Osteocyte (in vitro differentiated cells): ENCODE measurements around the gene GMDS. TPM values are rescaled to one million over a fixed set of nuclear protein-coding genes. Genes with fewer than 3 reads are reported as not detected.

Experiments
- DNase-seq: peaks from one replicate; pipeline ENCODE4 v3.0.0; 2021; ENCODE audit warnings: mixed read lengths; ENCODE audit not compliant: unreplicated experiment; ENCODE audit errors: extremely low spot score
- H3K27ac Mint-ChIP-seq: one replicate; pipeline ENCODE4 v1.8.0; 2021; ENCODE audit warnings: mild to moderate bottlenecking, mixed read lengths; ENCODE audit not compliant: unreplicated experiment
- H3K27me3 Mint-ChIP-seq: one replicate; pipeline ENCODE4 v1.8.0; 2021; ENCODE audit warnings: mixed read lengths; ENCODE audit not compliant: unreplicated experiment
- H3K36me3 Mint-ChIP-seq: one replicate; pipeline ENCODE4 v1.8.0; 2021; ENCODE audit warnings: mixed read lengths; ENCODE audit not compliant: unreplicated experiment
- H3K4me1 Mint-ChIP-seq: one replicate; pipeline ENCODE4 v1.8.0; 2021; ENCODE audit warnings: mixed read lengths; ENCODE audit not compliant: unreplicated experiment
- H3K4me3 Mint-ChIP-seq: one replicate; pipeline ENCODE4 v1.8.0; 2021; ENCODE audit warnings: mild to moderate bottlenecking, moderate library complexity, mixed read lengths; ENCODE audit not compliant: unreplicated experiment
- H3K9me3 Mint-ChIP-seq: one replicate; pipeline ENCODE4 v1.8.0; 2021; ENCODE audit warnings: mixed read lengths; ENCODE audit not compliant: unreplicated experiment
- CTCF ChIP-seq: fragments of 200-600 bp; sonication (generic); IDR thresholded peaks from 2 replicates; pipeline ENCODE4 v1.5.0; 2021; ENCODE audit warnings: antibody characterized with exemption, mild to moderate bottlenecking, moderate library complexity
- total RNA-seq: library from RNA; stranded (reverse); gene quantifications from 2 replicates; pipeline ENCODE4 v1.2.1, GENCODE V29; 2021

GMDS gene
- total RNA-seq, 1 donor from 2014 or later = 30.7 TPM

DNA sequence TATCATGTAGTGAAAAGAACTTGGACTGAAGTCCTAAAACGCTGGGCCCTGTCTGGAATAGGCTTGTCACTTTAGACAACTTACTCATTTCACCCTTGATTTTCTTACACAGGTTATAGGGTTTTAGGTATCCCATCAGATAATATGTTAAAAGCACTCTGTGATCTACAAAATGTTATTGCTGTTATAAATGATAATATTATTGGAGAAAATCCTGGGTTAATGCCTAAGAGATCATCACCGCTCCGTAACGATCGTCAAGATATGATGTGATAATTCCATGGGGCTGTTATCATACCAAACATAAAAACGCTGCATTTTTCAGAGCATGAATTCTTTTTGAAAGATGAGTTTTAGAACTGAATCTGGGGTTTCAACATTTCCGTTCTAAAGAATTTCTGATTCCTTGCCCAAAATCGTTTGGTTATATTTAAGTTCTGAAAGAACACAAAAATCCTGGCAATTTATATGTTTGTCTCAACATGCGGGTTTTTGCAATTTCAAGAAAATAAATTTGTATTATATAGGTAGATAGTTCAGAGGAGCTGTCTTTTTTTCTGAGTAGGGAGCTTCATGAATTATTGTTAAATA is 480.9 kb downstream of the GMDS start:
- H3K4me1 Mint-ChIP-seq = peaks cover 72% of the 10 kb centered on the region
- H3K9me3 Mint-ChIP-seq = no peaks in the 10 kb centered on the region
- DNase-seq = no peak
- no peak for TF ChIP-seq CTCF
- H3K27me3 Mint-ChIP-seq = no peaks in the 10 kb centered on the region
- H3K36me3 Mint-ChIP-seq = no peaks in the 10 kb centered on the region
- no peak overlapping the region for H3K27ac Mint-ChIP-seq
- H3K4me3 Mint-ChIP-seq = no peak overlapping the region

DNA sequence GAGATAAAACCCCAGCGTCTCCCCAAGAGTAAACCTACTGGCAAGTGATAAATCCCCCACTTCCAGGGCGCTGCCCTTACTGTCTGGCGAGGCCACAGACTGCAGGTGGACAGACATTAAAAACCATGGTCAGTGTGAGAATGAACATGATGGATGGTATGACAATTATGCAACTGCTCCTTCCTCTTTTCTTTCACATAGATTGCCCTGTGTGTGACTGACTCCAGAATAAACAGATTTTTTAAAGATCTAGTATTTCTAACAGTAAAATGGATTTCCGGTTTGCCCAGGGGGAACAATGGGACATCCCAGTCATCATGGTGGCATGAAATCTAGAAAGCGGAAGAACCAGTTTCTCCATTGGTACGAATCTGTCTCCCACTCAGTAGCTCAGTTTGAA is 482.0 kb downstream of the GMDS start:
- Mint-ChIP-seq H3K4me3 (no peak overlapping the region), H3K27ac (no peak overlapping the region), H3K9me3 (no peaks in the 10 kb centered on the region), H3K4me1 (peaks cover 64% of the 10 kb centered on the region), H3K27me3 (no peaks in the 10 kb centered on the region), H3K36me3 (no peaks in the 10 kb centered on the region)
- no peak for DNase-seq
- no peak for TF ChIP-seq CTCF

DNA sequence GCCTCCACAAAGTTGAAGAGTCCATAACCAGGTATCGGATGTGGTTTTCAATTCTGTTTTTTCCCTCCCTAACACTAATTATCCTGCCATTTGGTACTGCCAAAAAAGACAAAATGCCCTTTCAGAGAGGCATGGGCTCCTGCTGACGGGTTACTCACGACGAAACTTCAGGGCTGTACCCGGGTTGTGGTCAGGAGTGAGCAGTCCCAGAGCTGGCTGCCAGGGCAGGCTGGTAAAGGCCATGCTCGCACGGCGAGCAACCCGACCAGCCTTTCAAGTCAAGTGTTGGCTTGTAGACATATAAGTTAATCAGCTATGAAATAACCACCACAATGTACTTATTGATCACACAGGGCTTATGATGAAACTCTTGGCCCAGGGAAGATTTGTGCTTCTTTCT is 483.2 kb downstream of the GMDS start:
- Mint-ChIP-seq H3K36me3 (no peaks in the 10 kb centered on the region), H3K27me3 (no peaks in the 10 kb centered on the region), H3K9me3 (no peaks in the 10 kb centered on the region), H3K27ac (no peak overlapping the region), H3K4me1 (peaks cover 52% of the 10 kb centered on the region), H3K4me3 (no peak overlapping the region)
- DNase-seq = no peak
- no peak for TF ChIP-seq CTCF

DNA sequence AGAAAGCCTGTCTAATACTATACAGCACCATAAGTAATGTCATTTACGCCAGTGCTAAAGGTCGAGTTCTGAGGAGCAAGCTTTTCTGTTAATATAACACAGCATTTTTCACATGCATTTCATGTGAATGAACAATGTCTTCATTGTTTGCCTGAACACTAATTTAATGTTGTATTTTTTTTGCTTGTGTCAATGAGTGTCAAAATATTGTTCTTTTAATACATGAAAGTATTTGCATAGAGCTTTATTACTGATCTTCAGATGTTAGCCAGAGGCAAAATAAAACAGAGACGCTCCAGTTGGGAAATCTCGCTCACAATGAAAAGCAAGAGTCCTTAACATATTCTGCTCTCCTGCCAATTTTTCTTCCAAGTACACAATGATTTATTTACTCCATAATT is 483.9 kb downstream of the GMDS start:
- no peak overlapping the region for H3K4me3 Mint-ChIP-seq
- peaks cover 45% of the 10 kb centered on the region for H3K4me1 Mint-ChIP-seq
- H3K9me3 Mint-ChIP-seq = no peaks in the 10 kb centered on the region
- TF ChIP-seq CTCF = no peak
- H3K27ac Mint-ChIP-seq = peak overlapping the region; percentile 11
- no peak for DNase-seq
- H3K27me3 Mint-ChIP-seq = no peaks in the 10 kb centered on the region
- no peaks in the 10 kb centered on the region for H3K36me3 Mint-ChIP-seq

DNA sequence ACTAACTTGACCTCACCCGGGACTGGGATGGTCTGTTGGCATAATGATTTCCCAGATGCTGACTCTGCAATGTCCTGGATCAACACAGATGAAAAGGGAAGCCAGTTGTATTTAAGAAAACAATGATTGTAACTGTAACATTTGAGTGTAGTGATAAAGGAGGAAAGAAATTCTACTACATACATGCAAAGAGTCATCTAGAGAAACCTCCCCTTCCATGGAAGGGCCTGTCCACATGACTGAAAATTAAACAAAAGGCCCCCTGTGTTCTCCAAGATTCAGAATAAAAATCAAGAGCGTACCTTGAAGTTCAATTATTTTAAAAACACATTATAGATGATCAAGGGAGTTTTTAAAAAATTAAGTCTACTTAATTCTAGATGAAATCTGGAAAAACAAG is 484.5 kb downstream of the GMDS start:
- Mint-ChIP-seq H3K9me3 (no peaks in the 10 kb centered on the region), H3K4me1 (peaks cover 41% of the 10 kb centered on the region), H3K27me3 (no peaks in the 10 kb centered on the region), H3K27ac (peak overlapping the region; percentile 2), H3K4me3 (no peak overlapping the region), H3K36me3 (no peaks in the 10 kb centered on the region)
- no peak for TF ChIP-seq CTCF
- no peak for DNase-seq
